ENCODE data around the gene PTPRM.

The PTPRM gene

GRCh38 chr18:7524786-7525185, 42.3 kb upstream of the PTPRM start:
- Histone ChIP-seq H3K4me1 (no peaks in the 10 kb centered on the region), H3K4me3 (no peak overlapping the region), H3K27me3 (no peaks in the 10 kb centered on the region), H3K36me3 (no peaks in the 10 kb centered on the region), H3K27ac (no peak overlapping the region), H3K9me3 (no peaks in the 10 kb centered on the region)
- TF ChIP-seq CTCF (IDR thresholded peaks at IDR 0.05), result no peak
- DNase-seq, result no peak
- intact Hi-C loops (cut with DNase I; ENCODE audit: low total_unique reads), result no loop called here

GRCh38 chr18:7532942-7533341, 34.2 kb upstream of the PTPRM start:
- no peaks in the 10 kb centered on the region for H3K27me3 ChIP-seq
- no peaks in the 10 kb centered on the region for H3K4me1 ChIP-seq
- intact Hi-C loops (cut with DNase I; ENCODE audit: low total_unique reads), result no loop called here
- H3K4me3 ChIP-seq, result no peak overlapping the region
- TF ChIP-seq CTCF (IDR thresholded peaks at IDR 0.05), result no peak
- no peak overlapping the region for H3K27ac ChIP-seq
- no peak for DNase-seq
- H3K9me3 ChIP-seq, result peaks cover 0 to 12% (median 3%) of the 10 kb centered on the region in 3 donors
- H3K36me3 ChIP-seq, result no peaks in the 10 kb centered on the region

- H3K4me1 ChIP-seq, result no peaks in the 10 kb centered on the region
- no peaks in the 10 kb centered on the region for H3K36me3 ChIP-seq
- H3K9me3 ChIP-seq, result peaks cover 0 to 11% (median 3%) of the 10 kb centered on the region in 3 donors
- no peaks in the 10 kb centered on the region for H3K27me3 ChIP-seq
- no peak for DNase-seq
- no peak overlapping the region for H3K27ac ChIP-seq
- no peak for TF ChIP-seq CTCF (IDR thresholded peaks at IDR 0.05)
- intact Hi-C loops (cut with DNase I; ENCODE audit: low total_unique reads), result no loop called here
- H3K4me3 ChIP-seq, result no peak overlapping the region
Observed at GRCh38 chr18:7535436-7536205, 31.5 kb upstream of the PTPRM start.

- H3K4me3 ChIP-seq, result no peak overlapping the region
- H3K9me3 ChIP-seq, result no peaks in the 10 kb centered on the region
- no peak for DNase-seq
- H3K36me3 ChIP-seq, result no peaks in the 10 kb centered on the region
- no peak for TF ChIP-seq CTCF (IDR thresholded peaks at IDR 0.05)
- no peaks in the 10 kb centered on the region for H3K4me1 ChIP-seq
- intact Hi-C loops (cut with DNase I; ENCODE audit: low total_unique reads), result no loop called here
- no peak overlapping the region for H3K27ac ChIP-seq
- H3K27me3 ChIP-seq, result no peaks in the 10 kb centered on the region
Observed at GRCh38 chr18:7537145-7537544, 30.0 kb upstream of the PTPRM start.

GRCh38 chr18:7541835-7542234, 25.3 kb upstream of the PTPRM start:
- Histone ChIP-seq H3K27me3 (no peaks in the 10 kb centered on the region), H3K4me3 (no peak overlapping the region), H3K36me3 (no peaks in the 10 kb centered on the region), H3K9me3 (no peaks in the 10 kb centered on the region), H3K4me1 (no peaks in the 10 kb centered on the region), H3K27ac (no peak overlapping the region)
- no peak for TF ChIP-seq CTCF (IDR thresholded peaks at IDR 0.05)
- intact Hi-C loops (cut with DNase I; ENCODE audit: low total_unique reads), result no loop called here
- no peak for DNase-seq

Data from tibial artery (tissue), 4 donors.